ENCODE results near the gene TMEM145.
"Not testable (repeated sequence)": the region's sequence is repeated elsewhere in the genome, so short reads cannot be mapped to it uniquely, and the experiment has no call there.

The TMEM145 gene

DNA sequence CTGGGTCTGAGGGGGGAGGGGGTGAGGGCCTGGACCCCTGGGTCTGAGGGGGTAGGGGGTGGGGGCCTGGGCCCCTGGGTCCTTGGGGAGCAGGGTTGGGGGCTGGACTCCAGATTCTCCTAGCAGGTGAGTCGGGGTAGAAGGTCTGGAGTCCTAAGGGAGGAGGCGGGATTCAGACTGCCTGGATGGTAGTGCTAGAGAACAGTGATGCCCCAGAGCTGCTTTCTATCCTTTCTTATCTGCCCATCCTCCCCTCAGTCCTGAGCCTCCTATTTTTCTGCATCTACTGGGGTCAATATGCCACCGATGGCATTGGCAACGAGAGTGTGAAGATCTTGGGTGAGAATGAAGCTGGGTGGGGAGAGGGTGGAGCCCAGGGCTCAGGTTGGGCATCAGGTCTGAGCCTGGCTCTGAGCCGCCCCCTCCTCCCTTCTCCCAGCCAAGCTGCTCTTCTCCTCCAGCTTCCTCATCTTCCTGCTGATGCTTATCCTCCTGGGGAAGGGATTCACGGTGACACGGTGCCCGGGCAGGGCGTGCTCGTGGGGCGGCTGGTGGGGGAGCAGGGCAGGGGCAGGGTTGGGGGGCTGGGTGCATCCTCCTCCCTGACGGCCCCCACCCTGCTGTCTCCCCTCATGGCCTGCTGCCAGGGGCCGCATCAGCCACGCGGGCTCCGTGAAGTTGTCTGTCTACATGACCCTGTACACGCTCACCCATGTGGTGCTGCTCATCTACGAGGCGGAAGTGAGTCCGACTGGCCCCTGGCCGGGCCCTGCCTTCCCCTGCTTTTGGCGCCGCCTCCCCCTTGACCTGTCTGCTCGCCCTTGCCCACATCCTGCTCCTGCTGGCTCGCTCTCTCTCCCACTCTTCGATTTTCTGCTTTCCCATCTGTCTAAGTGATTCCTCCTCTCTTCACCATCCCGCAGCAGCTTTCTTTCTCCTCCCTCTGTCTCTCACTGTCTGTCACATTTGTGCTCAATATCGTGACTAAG, 3.4 kb downstream of the TMEM145 start:
- no peak for DNase-seq

- no peak for DNase-seq
Measured at GRCh38 chr19:42317535-42317934, 4.4 kb downstream of the TMEM145 start.

GRCh38 chr19:42322305-42322704, 9.2 kb downstream of the TMEM145 start:
- DNase-seq: no peak

GRCh38 chr19:42323473-42323851, 10.4 kb downstream of the TMEM145 start:
- no peak for DNase-seq

DNA sequence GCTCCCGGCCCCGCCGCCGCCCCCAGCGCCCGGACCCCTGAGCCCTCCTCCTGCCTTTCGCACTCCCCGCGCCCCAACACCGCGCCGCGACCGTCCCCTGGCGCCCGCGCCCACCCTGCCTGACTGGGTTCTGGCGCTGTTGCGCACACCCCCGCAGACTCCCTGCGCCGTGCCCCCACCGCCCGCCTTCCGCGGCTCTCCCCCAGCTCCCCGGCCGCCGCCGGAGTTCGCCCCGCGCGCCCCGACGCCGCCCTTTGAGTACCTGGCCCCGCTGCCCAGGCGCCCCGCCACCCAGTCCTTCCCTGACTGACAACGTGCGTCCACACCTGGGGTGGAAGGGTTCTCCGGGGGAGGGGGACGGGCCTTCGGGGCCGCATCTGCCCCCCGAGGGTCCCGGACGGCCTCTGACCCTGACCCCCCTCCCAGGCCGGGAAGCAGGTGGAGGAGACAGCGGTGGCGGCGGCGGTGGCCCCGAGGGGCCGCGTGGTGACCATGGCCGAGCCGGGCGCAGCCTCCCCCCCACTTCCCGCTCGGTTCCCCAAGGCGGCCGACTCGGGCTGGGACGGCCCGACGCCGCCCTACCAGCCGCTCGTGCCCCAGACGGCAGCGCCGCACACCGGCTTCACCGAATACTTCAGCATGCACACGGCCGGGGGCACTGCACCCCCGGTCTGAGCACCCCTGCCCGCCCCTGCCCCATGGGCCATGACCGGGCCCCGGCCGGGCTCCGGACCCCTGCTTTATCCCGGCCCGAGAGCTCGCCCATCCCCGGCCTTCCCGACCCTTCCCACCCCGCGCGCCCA, 10.9 kb downstream of the TMEM145 start:
- no peak for DNase-seq

GRCh38 chr19:42324655-42325307, 11.7 kb downstream of the TMEM145 start:
- DNase-seq: no peak

GRCh38 chr19:42325308-42325895, 12.3 kb downstream of the TMEM145 start, which contains the start of gene MEGF8:
Gene MEGF8 (plus strand): TSS chr19:42325635. CDS start chr19:42326244, 609 bp downstream.
- peak; percentile 99 for DNase-seq

DNA sequence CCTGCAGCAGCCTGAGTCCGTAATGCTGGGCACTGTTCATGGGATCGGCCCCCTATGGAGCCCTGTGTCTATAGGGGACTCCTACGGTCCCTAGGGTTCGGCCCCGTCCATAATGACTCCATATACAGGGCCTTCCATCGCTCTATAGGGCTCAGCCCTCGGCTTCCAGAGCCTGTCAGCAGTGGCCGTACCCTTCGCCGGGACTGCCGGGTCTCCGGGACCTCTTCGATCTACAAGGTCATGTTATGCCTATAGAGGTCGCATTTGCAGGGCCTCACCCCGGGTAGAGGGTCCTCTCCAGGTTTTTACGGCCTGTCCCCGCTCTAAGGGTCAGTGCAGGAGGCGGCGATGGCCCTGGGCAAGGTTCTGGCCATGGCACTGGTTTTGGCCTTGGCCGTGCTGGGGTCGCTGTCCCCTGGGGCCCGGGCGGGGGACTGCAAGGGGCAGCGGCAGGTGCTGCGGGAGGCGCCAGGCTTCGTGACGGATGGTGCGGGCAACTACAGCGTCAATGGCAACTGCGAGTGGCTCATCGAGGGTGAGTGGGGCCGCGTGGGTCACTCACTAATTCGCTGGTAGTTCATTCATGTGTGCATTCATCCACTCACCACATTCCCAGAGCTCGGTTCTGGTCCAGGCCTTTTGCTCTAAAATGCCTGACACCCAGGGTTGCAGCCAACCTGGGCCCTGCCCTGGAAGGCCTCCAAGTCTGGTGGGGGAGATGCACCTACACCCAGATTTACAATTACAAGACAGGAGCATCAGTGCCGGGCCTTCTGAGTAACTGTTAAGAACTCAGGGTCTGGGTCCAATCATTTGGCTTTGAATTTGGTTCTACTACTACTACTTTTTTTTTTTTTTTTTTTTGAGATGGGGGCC, 13.0 kb downstream of the TMEM145 start:
- DNase-seq: no peak

DNA sequence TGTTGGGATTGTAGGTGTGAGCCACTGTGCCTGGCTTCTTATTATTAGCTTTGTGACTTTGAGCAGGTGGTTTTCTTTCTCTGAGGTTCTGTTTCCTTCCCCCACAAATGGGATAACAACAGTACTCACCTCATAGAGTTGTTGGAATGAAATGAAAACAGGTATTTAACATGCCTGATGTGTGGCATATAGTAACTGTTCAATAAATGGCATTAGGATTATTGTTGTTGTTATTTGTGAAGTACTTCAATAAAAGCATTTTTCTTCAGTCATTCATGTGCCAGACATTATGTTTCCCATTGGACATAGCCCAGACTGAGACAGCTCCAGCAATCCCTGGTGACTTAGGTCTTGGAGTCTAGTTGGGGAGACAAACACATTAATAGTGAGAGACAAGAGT, 13.9 kb downstream of the TMEM145 start:
- DNase-seq: no peak

GRCh38 chr19:42327381-42327780, 14.3 kb downstream of the TMEM145 start:
- DNase-seq: no peak

DNA sequence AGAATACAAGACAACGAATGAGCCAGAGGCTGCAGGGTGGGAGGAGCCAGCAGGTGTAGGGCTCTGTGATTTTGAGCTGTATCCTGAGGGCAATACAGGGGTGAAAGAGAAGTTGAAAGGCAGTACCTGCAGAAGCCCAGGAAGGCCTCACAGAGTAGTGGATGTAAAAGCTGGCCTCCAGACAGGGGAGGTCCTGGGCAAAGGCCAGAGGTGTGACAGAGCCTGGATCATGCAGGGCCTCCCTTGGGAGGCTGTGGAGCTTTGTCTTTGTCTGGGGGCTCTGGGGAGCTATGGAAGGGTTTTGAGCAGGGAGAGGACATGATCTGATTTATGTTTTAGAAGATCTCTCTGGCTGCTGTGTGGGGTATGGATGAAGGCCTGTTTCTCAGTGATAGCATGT, 15.0 kb downstream of the TMEM145 start:
- no peak for DNase-seq

DNA sequence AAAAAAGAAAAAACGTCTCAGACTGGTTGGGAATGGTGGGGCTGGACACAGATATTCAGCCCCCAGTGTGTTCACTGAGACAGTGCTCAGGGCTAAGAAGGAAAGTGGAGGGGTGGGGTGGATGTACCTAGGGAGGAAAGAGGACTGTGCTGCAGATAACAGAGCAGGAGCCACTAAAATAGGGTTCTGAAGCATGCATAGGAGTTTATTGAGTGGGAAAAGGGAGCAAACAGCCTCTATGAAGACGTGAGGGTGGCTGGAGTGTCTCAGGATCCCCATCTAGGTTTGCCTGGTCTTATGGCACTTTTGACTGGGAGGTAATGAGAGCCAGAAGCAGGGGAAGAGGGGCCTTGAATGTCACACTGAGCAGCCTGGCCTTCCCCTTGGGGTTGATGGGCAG, 15.7 kb downstream of the TMEM145 start:
- DNase-seq: no peak

GRCh38 chr19:42330241-42330711, 17.2 kb downstream of the TMEM145 start:
- DNase-seq: no peak

DNA sequence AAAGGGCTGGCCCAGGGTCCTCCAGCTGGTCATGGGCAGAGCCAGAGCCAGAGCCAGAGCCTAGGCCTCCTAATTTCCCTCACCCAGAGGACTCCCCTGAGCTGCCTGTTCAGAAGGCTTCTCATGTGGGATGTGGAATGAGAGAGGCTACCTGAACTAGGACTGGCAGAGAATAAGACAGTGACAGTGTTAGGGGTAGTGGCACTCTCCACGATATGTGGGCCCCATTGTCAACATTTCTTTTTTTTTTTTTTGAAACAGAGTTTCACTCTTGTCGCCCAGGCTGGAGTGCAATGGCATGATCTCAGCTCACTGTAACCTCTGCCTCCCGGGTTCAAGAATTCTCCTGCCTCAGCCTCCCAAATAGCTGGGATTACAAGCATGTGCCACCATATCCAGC, 18.2 kb downstream of the TMEM145 start:
- DNase-seq: not testable (repeated sequence)

GRCh38 chr19:42332059-42332458, 18.9 kb downstream of the TMEM145 start:
- no peak for DNase-seq

- DNase-seq: no peak
Measured at GRCh38 chr19:42333018-42333417, 19.9 kb downstream of the TMEM145 start.

GRCh38 chr19:42333975-42334696, 21.0 kb downstream of the TMEM145 start:
- no peak for DNase-seq

DNA sequence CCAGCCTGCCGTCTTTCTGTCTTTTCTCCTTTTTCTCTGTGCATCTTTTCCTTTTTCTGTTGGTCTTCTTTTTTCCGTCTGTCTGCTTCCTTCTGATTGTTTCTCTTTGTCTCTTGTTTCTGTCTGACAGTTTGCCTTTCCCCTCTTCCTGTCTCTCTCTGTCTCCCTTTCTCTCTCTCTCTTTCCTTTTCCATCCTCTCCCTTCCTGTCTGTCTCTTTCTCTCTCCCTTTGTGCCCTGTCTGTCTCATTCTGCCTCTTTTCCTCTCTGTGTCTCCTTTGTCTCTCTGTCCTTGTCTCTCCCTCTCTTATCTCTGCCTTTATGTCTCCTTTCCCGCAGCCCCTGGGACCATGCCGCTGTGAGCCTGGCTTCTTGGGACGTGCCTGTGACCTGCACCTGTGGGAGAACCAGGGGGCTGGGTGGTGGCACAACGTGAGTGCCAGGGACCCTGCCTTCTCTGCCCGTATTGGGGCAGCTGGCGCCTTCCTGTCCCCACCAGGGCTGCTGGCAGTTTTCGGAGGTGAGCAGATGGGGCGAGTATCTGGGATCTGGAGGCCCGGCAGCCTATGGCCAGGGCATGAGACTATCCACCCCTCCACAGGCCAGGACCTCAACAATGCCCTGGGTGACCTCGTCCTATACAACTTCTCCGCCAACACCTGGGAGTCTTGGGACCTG, 21.7 kb downstream of the TMEM145 start:
- DNase-seq: no peak

GRCh38 chr19:42335374-42335936, 22.3 kb downstream of the TMEM145 start:
- no peak for DNase-seq

- DNase-seq: no peak
Measured at GRCh38 chr19:42335971-42336370, 22.9 kb downstream of the TMEM145 start.

Data from stimulated activated CD4-positive, alpha-beta T cell treated with anti-CD3 and anti-CD28 coated beads, Interleukin-4, amount 100 ng/mL, for 24 hours (primary cell).